ENCODE measurements around the gene ELL.
"Not testable (repeated sequence)": the region's sequence is repeated elsewhere in the genome, so short reads cannot be mapped to it uniquely, and the experiment has no call there.

Gene ELL

DNA sequence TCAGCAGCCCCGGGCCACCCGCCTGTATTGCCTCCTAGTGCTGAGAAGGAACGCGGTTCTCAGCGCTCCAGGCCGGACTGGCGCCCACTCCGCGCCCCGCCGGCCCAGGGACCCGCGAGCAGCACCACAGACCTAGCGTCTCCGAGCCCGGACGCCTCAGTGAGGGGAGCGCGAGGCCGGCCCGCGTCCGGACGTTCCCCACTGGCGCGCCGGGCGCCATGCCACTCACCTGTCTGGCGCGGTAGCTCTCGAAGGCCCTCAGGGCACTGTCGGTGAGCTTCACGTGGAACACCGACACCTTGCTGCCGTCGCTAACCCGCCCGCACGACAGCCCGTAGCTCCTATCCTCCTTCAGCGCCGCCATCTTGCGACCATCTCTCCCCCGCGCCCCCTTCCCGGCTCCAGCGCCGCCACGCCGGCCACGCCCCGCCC lies at the start of gene ELL:
Gene ELL (minus strand): TSS at position 379 of the 432 bp plus-strand sequence. CDS start 15 bp downstream, at position 364.
- DNase-seq (ENCODE audit: low read depth in 2 of 3, low spot score in 1 of 3), result peak in 1 of 3 donors; percentile 16

DNA sequence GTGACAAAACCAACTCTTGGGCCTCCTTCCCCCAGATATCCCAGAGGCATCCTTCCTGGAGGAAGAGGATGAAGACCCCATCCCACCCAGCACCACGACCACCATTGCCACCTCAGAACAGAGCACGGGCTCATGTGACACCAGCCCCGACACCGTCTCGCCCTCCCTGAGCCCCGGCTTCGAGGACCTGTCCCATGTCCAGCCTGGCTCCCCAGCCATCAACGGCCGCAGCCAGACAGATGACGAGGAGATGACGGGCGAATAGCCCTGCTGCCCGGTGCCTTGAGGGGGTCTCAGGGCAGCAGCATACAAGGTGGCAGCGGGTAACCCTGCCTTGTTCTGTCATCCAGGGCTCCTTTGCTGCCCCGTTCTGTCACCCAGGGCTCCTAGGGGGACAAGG lies 46.5 kb upstream of the ELL start:
- no peak for DNase-seq (ENCODE audit: low read depth in 2 of 3, low spot score in 1 of 3)

DNA sequence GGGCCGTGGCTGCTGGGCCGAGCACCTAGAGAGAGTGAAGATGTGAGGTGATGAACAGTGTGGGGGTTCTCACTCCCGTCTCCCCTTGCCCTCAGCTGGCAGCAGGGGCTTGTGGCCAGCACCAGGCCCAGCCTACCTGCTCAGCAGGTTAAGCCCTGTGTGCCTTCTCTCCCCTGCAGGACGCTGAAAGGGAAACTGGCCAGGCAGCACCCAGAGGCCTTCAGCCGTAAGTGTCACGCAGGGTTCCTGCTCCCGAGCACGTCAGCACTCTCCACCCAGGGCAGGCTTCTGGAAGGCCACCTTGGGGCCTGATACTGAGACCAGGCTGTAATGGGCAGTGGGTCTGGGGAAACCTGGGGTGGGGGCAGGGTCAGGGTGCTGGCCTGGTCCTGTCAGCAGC lies 45.1 kb upstream of the ELL start:
- DNase-seq (ENCODE audit: low read depth in 2 of 3, low spot score in 1 of 3), result no peak

DNA sequence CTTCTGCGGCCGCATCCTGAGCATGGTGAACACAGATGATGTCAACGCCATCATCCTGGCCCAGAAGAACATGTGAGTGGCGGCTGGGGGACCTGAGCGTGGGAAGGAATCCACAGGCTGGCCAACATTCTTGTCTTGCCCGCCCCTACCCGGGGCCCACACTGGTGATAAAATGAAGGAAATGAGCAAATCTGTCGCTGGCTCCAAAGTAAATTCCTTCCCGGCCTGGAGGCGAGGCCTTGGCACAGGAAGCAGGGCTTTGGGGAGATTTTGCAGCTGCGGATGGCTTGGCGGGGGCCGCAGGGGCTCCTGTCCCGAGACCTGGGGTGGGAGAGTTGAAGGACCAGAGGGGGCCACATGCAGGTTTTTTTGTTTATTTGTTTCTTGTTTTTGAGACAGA lies 40.2 kb upstream of the ELL start:
- DNase-seq (ENCODE audit: low read depth in 2 of 3, low spot score in 1 of 3), result no peak

DNA sequence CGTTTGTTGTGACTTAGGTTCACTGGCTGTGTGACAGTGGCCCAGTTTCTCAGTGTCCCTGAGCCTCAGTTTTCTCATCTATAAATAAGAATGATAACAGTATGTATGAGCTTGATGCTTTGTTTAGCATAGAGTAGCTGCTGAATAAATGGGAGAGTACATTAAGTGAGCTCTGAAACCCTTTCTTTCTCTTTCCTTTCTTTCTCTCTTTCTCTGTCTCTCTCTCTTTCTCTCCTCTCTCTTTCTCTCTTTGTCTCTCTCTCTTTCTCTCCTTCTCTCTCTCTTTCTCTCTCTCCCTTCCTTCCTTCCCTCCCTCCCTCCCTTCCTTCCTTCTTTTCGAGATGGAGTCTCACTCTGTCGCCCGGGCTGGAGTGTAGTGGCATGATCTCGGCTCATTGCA lies 37.8 kb upstream of the ELL start:
- DNase-seq (ENCODE audit: low read depth in 2 of 3, low spot score in 1 of 3), result no peak

DNA sequence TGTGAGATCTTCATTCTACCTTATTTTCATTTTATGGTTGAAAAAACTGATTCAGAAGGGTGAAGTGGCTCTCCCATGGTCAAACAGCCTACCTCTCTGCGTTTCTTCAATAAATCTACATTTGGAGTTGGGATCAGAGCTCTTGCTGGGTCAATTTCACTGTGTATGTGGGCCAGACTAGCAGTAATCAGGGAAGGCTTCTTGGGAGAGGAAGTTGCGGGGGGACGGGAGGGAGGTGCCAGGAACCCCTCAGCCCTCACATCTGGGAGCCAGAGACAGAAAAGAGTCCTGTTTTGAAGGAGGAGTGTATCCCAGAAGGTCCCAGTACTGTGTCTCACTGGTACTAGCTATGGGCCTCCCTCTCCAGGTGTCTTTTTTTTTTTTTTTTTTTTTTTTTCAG lies 36.7 kb upstream of the ELL start:
- no peak for DNase-seq (ENCODE audit: low read depth in 2 of 3, low spot score in 1 of 3)

DNA sequence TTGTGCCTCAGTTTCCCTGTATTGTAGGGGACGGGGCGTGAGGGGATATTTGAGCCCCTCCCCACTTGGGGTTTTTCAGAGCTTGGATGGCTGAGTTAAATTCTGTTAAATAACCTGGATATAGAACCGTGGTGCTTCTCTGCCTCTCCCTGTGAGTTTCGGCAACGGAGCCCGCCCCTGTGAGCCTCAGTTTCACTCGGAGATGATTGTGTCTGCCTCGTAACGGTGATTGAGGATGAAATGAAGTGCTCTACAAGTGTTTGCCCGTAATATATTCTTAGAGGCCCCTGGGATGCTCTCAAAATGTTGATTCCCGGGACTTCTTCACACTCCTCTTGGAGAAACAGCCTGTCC lies 36.3 kb upstream of the ELL start:
- DNase-seq (ENCODE audit: low read depth in 2 of 3, low spot score in 1 of 3), result no peak

DNA sequence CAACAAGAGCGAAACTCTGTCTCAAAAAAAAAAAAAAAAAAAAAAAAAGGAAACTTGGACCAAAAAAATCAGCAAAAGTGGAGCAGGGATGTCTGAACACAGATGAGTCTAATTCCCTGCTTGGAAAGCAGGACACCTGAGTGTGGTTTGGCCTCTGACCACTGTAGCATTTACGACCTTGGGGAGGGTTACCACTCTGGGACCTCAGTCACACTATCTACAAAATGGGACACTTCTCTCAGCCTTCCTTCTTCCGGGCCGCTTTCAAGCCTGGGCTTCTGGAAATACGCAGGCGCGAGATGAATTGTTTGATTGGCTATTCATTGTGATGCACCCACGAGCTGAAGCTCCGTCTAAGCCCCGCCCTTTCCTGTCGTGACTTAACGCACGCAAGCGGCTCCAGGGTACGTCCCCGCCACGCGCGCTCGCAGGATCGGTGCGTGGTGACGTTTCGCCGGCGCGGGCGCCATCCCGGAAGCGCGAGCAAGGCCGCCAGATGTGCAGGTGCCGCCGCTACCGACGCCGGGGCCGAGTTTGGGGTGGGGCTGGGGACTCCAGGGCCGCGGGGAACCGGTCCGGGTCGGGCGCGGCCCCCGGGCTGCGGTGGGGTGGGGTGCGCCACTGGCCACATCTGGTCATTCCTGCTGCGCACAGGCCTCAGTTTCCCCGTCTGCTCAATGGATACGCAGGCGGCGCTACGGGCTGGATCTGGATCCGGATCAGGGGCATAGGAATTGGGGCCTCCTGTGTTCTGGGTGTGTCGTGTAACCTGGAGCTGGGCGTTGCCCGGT lies 35.7 kb upstream of the ELL start, which contains the start of gene KXD1:
Gene KXD1 (plus strand): TSS at position 460 of the 791 bp plus-strand sequence. CDS start 4,187 bp downstream, outside the sequence.
- peak; percentile 96 to 98 (median 97) for DNase-seq (ENCODE audit: low read depth in 2 of 3, low spot score in 1 of 3)

DNA sequence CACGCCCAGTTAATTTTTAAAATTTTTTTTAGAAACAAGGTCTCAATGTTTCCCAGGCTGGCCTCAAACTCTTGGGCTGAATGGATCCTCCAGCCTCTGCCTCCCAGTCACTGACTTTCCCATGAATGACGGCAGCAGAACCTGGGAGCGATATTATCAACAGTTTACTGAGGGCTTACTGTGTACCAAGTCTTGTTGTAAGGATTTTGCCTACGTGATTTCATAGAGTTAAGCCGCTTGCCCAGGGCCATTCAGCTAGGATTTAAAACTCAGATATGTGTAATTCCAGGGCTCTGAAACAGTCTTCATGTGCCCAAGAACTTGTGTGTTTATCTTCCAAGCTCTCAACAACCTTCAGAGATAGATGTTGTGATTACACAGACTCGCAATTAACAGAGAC lies 29.8 kb upstream of the ELL start:
- DNase-seq (ENCODE audit: low read depth in 2 of 3, low spot score in 1 of 3), result no peak

DNA sequence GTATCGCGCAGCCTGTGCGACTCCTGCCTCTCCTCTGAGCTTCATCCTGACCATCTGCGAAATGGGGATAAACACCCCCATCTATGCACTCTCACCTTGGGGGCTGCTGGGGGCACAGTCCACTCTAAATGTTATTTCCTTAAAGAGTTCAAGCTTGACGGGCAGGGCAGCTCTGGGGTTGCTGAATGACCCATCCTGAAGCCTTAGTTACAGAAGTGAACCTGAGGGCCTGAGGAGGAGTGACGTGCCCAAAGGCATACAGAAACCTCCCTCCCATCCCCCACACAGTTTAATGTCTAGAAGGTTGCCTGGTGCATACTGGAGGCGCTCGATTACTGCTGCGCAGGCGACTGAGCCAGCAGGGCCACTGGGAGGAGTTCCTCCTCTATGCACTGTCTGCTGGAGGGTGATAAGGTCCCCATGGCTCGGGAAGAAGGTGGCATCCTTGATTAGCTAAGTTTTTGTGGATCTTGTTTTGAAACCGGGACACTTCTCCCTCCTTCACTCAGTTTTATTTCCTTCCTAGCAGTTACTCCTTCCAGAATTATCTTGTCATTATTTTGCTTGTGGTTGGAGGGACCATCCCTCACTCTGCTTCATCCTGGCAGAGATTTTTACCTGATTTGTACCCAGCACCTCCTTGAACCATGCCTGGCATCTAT lies 22.1 kb upstream of the ELL start:
- peak; percentile 68 to 92 (median 68) for DNase-seq (ENCODE audit: low read depth in 2 of 3, low spot score in 1 of 3)

DNA sequence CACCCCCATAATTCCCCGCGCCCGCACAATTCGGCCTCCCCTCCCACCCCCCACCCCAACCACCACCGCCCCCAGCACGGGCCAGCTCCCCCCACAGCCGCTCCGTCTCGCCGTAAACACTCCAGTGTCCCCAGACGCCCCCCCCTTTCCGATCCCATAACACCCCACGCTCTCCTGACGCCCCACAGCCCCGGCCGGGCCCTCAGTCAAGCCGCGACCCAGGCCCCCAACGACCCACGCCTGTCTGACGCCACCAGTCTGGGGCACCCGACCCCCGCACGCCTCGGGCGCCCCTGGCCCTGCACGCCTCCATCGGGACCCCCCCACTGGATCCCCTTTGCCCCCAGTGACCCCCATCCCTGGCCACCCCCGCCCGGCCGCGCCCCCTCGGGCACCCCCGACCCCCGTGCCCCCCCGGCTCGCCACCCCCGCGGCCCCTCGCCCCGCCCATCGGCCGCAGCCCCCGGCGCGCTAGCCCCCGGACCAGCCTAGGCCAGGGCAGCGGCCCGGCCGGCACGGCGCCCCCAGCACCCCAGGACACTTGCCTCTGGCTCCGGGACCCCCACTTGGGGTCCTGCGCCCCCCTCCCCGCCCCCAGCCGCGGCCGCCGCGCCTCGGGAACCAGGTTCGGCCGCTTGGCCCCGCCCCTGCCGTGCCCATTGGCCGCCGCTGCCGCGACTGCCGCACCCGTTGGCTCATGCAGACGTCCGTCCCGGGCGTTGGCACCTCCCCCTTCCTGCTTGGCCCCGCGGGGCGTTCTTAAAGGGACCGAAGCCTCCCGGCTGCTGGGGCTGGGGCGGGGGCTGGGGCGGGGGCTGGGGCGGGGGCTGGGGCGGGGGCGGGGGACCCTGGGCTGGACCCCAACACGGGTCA lies 21.3 kb upstream of the ELL start, which contains the start of gene FKBP8:
Gene FKBP8 (minus strand): TSS at position 633 of the 873 bp plus-strand sequence. CDS start 1,603 bp downstream, outside the sequence.
- peak; percentile 87 to 95 (median 93) for DNase-seq (ENCODE audit: low read depth in 2 of 3, low spot score in 1 of 3)

DNA sequence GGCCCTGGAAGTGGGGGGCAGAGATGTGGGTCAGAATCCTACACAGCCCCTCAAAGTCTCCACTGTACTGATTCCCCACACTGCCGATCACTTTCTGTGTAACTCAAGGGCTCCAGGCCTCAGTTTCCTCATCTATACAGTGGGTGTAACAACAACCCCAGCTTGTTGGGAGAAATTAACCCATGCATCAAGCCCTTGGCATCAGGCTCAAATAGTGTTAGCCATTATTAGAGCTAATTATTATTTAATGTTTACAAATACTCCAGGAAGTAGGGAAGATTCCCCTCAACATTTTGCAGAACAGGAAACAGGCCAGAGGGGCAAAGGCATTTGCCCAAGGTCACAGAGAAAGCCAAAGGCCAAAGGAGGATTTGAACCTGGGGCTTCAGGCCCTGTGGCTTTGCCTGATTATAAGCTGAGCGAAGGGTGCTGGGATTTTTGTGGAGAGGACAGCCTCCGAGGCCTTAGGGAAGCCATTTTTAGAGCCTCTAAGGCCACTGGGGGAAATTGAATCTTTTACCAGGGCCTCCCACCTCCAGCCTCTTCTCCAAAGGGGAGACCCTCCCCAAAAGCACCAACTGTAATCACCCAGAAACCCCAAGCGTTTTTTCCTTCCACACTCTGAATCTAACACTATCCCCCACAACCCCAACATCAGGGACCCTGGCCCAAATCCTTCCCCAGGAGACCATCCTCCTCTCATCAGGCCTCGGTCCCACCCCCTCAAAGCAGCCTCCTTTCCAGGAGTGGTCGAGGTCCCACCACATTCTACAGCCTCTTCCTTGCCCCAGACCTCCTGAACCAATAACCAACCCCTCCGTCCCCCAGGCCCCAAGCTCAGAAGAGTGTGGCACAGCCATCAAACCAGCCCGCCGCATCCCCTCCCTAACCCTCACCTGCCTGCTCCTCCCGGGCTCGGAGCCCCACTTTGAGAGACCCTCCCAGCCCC lies 20.4 kb upstream of the ELL start:
- no peak for DNase-seq (ENCODE audit: low read depth in 2 of 3, low spot score in 1 of 3)

DNA sequence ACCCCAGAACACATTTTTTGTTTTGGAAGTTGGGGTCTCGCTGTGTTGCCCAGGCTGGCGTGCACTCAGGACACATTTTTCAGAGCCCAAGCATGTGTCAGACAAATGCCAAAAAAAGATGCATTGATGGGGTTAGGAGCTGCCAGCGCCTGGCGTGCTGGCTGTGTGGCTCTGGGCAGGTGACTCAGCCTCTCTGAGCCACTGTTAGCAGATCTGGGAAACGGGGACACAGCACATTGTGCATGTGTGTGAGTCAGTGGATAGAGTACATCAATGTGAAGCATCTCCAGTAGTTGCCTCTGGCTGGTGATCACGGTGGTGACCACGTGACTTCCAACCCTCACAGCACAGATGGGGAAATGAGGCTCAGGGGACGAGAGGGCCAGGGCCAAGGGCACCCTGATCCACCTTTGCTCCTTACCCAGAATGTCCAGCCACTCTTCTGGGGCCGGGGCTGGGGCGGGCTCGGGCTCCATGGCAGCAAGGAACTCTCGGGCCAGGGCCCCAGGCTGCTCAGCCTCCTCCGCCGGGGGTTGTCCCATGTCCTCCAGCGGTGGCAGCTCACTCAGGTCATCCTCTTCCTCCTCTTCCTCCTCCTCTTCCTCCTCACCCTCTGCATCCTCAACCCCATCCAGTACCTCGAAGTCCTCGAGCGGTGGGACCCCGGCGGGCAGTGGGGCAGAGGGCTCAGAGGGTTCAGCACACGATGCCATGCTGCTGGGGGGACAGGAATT lies 19.6 kb upstream of the ELL start:
- DNase-seq (ENCODE audit: low read depth in 2 of 3, low spot score in 1 of 3), result no peak

DNA sequence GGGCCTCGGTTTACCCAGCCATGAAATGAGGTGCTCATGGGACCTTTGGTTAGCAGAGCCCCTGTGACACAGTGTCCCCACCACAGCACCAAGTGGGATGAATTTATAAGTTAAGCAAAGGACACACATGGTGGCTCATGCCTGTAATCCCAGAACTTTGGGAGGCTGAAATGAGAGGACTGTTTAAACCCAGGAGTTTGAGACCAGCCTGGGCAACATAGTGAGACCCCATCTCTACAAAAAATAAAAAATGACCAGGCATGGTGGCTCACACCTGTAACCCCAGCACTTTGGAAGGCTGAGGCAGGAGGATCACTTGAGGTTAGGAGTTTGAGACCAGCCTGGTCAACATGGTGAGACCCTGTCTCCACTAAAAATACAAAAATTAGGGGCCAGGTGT lies 18.3 kb upstream of the ELL start:
- DNase-seq (ENCODE audit: low read depth in 2 of 3, low spot score in 1 of 3), result not testable (repeated sequence)

DNA sequence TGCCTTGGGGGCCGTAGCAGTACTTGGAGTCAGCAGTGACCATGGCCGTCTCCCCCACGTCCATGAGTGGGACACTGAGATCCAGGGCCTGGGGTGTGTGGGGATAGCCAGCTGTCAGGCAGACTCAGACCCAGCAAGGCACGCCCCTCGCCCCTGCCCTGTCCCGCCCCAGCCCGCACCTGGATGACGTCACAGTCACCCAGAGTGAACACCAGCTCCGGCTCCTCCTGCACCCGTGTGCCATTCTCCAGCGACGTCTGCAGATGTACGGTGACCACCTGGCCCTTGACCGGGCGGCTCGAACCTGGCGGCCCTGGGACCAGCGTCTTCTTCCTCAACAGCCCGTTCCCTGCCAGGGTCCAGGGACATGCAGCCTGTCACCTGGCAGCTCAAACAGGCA lies 17.5 kb upstream of the ELL start:
- DNase-seq (ENCODE audit: low read depth in 2 of 3, low spot score in 1 of 3), result no peak

DNA sequence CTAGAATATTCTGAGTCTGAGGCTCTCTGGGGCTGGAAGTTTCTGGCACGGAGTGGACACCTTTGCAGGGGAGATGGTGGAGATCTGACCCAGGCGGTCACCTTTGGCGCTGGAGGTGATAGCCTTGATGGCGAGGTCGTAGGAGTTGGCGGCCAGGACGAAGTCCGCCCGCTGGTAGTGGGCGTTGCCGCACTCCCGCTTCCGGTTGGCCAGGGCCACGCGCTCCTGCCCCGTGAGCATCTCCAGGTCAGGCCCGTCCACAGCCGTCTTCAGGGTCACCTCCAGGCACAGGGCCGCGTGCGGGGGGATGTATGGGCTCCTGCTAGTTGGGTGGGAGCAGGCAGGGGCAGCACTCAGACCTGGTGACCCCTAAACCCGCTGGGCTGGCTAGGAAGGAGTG lies 16.2 kb upstream of the ELL start:
- DNase-seq (ENCODE audit: low read depth in 2 of 3, low spot score in 1 of 3), result no peak

DNA sequence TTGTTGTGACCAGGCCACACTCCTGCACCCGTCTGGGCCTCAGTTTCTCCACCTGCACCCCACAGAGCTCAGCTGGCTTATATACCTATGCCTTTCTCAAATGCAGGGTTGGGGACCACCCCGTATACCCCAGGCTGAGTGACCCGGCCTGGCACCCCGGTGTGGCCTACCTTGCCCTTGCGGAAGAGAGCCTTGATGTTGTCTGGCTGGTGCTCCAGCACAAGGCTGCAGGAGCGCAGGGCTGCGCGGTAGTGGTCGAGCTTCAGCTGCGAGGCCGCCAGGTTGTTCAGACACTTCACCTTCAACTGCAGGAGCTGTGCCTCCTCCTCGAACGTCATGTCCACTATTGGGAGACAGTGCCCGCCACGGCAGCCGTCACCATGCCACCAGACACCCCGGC lies 15.6 kb upstream of the ELL start:
- no peak for DNase-seq (ENCODE audit: low read depth in 2 of 3, low spot score in 1 of 3)

DNA sequence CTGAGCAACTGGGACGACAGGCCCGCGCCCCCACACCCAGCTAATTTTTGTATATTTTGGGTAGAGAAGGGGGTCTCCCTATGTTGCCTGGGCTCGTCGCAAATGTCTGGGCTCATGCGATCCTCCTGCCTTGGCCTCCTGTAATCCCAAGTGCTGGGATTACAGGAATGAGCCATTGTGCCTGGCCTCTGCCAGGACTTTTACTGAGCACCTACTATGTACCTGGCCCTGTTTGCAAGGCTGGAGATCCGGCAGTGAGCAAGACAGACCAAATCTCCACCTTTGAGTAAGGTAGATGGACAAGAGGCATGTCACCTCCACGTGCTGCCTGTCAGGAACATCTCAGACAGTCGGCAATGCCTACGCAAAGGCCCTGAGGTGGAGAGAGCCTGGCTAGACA lies 14.6 kb upstream of the ELL start:
- DNase-seq (ENCODE audit: low read depth in 2 of 3, low spot score in 1 of 3), result no peak

DNA sequence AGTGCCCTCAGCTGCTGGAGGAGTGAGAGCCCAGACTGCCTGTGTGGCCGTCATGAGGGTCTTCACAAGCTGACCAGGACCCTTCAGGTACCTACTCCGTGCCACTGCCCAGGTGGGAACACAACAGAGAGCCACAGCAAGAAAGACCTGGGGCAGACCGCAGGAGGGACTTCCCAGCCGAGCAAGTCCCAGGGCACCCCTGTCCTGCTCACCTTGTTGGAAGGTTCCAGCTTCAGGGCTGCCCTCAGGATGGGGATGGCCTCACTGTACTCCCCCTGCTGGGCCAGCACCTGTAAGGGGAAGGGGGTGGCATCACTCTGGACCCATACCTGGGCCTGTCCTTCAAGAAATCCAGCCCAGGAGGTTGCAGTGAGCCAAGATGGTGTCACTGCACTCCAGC lies 11.2 kb upstream of the ELL start:
- DNase-seq (ENCODE audit: low read depth in 2 of 3, low spot score in 1 of 3), result no peak

All from stimulated activated CD4-positive, alpha-beta T cell treated with anti-CD3 and anti-CD28 coated beads, Interleukin-12 subunit alpha, Interleukin-12 subunit beta, amount 100 ng/mL, for 48 hours (primary cell).